ENCODE results near the gene ERBIN. TPM values are rescaled to one million over a fixed set of nuclear protein-coding genes. Genes with fewer than 3 reads are reported as not detected.

Gene ERBIN
- total RNA-seq, 1 donor from 2014 or later: 78.1 TPM

- TF ChIP-seq, protein P1, sequence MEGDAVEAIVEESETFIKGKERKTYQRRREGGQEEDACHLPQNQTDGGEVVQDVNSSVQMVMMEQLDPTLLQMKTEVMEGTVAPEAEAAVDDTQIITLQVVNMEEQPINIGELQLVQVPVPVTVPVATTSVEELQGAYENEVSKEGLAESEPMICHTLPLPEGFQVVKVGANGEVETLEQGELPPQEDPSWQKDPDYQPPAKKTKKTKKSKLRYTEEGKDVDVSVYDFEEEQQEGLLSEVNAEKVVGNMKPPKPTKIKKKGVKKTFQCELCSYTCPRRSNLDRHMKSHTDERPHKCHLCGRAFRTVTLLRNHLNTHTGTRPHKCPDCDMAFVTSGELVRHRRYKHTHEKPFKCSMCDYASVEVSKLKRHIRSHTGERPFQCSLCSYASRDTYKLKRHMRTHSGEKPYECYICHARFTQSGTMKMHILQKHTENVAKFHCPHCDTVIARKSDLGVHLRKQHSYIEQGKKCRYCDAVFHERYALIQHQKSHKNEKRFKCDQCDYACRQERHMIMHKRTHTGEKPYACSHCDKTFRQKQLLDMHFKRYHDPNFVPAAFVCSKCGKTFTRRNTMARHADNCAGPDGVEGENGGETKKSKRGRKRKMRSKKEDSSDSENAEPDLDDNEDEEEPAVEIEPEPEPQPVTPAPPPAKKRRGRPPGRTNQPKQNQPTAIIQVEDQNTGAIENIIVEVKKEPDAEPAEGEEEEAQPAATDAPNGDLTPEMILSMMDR (IDR thresholded peaks at IDR 0.05): no peak
- DNase-seq (ENCODE audit: extremely low spot score, unreplicated experiment): no peak
- no peak overlapping the region for H3K4me3 Mint-ChIP-seq (ENCODE audit: unreplicated experiment)
- H3K36me3 Mint-ChIP-seq (ENCODE audit: unreplicated experiment): no peaks in the 10 kb centered on the region
- H3K4me1 Mint-ChIP-seq (ENCODE audit: unreplicated experiment): peaks cover 26% of the 10 kb centered on the region
- H3K27me3 Mint-ChIP-seq (ENCODE audit: unreplicated experiment): no peaks in the 10 kb centered on the region
- no peak overlapping the region for H3K27ac Mint-ChIP-seq (ENCODE audit: unreplicated experiment)
- H3K9me3 Mint-ChIP-seq (ENCODE audit: unreplicated experiment): peaks cover 4% of the 10 kb centered on the region
Measured at GRCh38 chr5:65978251-65978650, 51.9 kb downstream of the ERBIN start.

DNA sequence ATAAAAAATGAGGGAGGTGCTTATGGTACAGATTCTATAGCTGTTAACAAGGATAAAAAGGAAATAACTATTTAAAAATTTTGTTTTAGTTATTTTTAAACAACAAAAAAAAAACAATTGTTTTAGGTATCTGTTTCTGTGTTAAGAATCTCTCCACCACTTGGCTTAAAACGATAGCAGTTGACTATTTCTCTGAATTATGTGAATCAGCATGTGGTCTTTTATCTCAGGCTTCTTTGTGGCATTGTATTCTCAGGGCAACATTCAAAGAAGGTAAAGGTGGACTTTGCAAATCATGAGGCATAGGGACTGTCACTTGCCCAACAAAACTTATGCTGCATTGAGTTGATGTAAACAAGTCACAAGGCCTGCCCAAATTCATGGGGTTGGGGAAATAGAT, 55.2 kb downstream of the ERBIN start:
- no peaks in the 10 kb centered on the region for H3K36me3 Mint-ChIP-seq (ENCODE audit: unreplicated experiment)
- no peaks in the 10 kb centered on the region for H3K27me3 Mint-ChIP-seq (ENCODE audit: unreplicated experiment)
- TF ChIP-seq, protein P1 (IDR thresholded peaks at IDR 0.05): no peak
- peaks cover 44% of the 10 kb centered on the region for H3K4me1 Mint-ChIP-seq (ENCODE audit: unreplicated experiment)
- peaks cover 4% of the 10 kb centered on the region for H3K9me3 Mint-ChIP-seq (ENCODE audit: unreplicated experiment)
- no peak overlapping the region for H3K27ac Mint-ChIP-seq (ENCODE audit: unreplicated experiment)
- no peak for DNase-seq (ENCODE audit: extremely low spot score, unreplicated experiment)
- H3K4me3 Mint-ChIP-seq (ENCODE audit: unreplicated experiment): no peak overlapping the region

DNA sequence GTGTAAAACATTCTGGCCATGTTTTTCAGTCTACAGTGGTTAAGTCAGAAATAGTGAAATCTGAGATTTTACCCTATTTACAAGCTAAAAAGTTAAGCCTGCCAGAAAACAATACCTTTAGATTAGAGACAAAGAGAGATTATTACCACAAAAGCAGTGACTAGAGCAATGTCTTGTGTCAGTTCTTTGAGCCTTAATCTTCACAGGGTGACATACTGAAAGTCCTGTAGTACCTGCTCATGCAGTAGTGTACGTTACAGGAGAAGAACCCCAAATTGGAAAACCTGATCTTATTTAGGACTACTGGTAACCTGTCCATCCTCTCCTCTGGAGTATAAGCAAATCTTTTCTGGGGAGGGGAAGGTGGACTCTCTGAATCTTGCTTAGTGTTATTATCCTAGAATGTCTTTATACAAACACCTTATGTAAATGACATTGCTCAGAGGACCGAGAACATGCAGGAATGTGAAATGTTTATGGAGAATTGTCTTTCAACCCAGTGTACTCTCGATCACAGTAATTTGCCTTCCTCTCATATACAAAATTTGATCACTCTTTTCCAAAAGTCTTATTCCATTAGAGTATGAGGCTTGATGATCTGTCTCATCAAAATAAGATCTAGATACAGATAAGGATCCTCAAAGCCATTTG, 55.7 kb downstream of the ERBIN start:
- peaks cover 4% of the 10 kb centered on the region for H3K9me3 Mint-ChIP-seq (ENCODE audit: unreplicated experiment)
- no peak for DNase-seq (ENCODE audit: extremely low spot score, unreplicated experiment)
- peak overlapping the region; percentile 33 for H3K27ac Mint-ChIP-seq (ENCODE audit: unreplicated experiment)
- peaks cover 50% of the 10 kb centered on the region for H3K4me1 Mint-ChIP-seq (ENCODE audit: unreplicated experiment)
- H3K36me3 Mint-ChIP-seq (ENCODE audit: unreplicated experiment): no peaks in the 10 kb centered on the region
- TF ChIP-seq, protein P1 (IDR thresholded peaks at IDR 0.05): no peak
- no peaks in the 10 kb centered on the region for H3K27me3 Mint-ChIP-seq (ENCODE audit: unreplicated experiment)
- no peak overlapping the region for H3K4me3 Mint-ChIP-seq (ENCODE audit: unreplicated experiment)

- no peak for DNase-seq (ENCODE audit: extremely low spot score, unreplicated experiment)
- Mint-ChIP-seq H3K27ac (ENCODE audit: unreplicated experiment) (peak overlapping the region; percentile 33), H3K27me3 (ENCODE audit: unreplicated experiment) (no peaks in the 10 kb centered on the region), H3K9me3 (ENCODE audit: unreplicated experiment) (peaks cover 4% of the 10 kb centered on the region), H3K36me3 (ENCODE audit: unreplicated experiment) (no peaks in the 10 kb centered on the region), H3K4me1 (ENCODE audit: unreplicated experiment) (peaks cover 52% of the 10 kb centered on the region), H3K4me3 (ENCODE audit: unreplicated experiment) (no peak overlapping the region)
- TF ChIP-seq, protein P1 (IDR thresholded peaks at IDR 0.05): no peak
Measured at GRCh38 chr5:65982635-65983034, 56.3 kb downstream of the ERBIN start.

DNA sequence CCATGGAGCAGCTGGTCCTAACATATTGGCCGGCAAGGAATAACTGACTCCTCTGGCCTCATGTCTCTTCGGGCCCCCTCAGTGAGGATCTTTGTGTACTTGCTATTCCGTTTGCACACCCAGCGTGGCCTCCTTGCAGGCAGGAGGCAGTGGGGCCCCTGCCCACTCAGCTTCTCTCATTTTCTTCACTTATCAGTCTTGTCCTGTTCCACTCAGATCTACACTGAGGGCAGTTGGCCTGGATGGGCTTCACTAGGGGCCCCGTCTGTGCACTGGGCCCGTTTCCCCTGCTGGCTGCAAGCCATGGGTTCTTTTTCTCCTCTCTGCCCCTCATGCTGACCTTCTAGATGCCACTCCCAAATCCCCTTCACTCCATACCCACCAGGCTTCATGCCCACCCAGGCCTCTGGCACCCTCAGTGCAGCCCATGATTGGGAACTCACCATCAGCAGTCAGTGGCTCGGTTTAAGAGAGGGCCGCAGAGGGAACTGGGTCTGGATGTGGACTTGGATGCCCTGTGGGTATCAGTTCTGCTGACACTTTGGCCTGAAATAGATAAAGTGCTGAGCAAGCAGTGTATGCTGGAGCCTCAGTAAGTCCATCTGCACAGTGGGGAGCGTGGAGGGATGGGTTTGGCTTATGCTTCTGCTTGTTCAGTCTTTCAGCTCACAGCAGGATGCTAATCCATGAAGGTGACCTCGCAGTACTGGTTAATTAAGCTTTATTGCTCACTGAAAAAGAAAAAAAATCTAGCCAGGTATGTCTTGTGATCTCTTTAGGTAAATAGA, 57.9 kb downstream of the ERBIN start:
- TF ChIP-seq, protein P1 (IDR thresholded peaks at IDR 0.05): no peak
- Mint-ChIP-seq H3K4me3 (ENCODE audit: unreplicated experiment) (no peak overlapping the region), H3K36me3 (ENCODE audit: unreplicated experiment) (peaks cover 4% of the 10 kb centered on the region), H3K4me1 (ENCODE audit: unreplicated experiment) (peaks cover 51% of the 10 kb centered on the region), H3K27me3 (ENCODE audit: unreplicated experiment) (no peaks in the 10 kb centered on the region), H3K9me3 (ENCODE audit: unreplicated experiment) (peaks cover 4% of the 10 kb centered on the region), H3K27ac (ENCODE audit: unreplicated experiment) (peak overlapping the region; percentile 34)
- no peak for DNase-seq (ENCODE audit: extremely low spot score, unreplicated experiment)
